HepG2 (cell line): ENCODE data around the gene GNG5. TPM values are rescaled to one million over a fixed set of nuclear protein-coding genes. Genes with fewer than 3 reads are reported as not detected.

ENCODE experiments used
- AFF4 ChIP-seq: sonication (generic); formaldehyde crosslinking; IDR thresholded peaks from 2 replicates; pipeline ENCODE4 v1.4.0; 2020; ENCODE audit warnings: missing genetic modification reagents
- FUBP1 ChIP-seq: sonication (generic); formaldehyde crosslinking; IDR thresholded peaks from 2 replicates; pipeline ENCODE4 v1.5.1; 2020; ENCODE audit warnings: missing genetic modification reagents, mild to moderate bottlenecking, borderline replicate concordance
- GPBP1L1 ChIP-seq: sonication (generic); formaldehyde crosslinking; IDR thresholded peaks from 2 replicates; pipeline ENCODE4 v1.5.0; 2020; ENCODE audit warnings: mild to moderate bottlenecking, missing genetic modification reagents
- HMGXB3 ChIP-seq: sonication (generic); formaldehyde crosslinking; IDR thresholded peaks from 2 replicates; pipeline ENCODE4 v1.4.0; 2020; ENCODE audit warnings: missing genetic modification reagents, borderline replicate concordance
- NFYB ChIP-seq: sonication (generic); formaldehyde crosslinking; IDR thresholded peaks from 2 replicates; pipeline ENCODE4 v1.4.0; 2020; ENCODE audit warnings: missing genetic modification reagents
- NKX3-1 ChIP-seq: sonication (generic); formaldehyde crosslinking; IDR thresholded peaks from 2 replicates; pipeline ENCODE4 v1.5.0; 2020; ENCODE audit warnings: missing genetic modification reagents
- NR2C2 ChIP-seq: sonication (generic); formaldehyde crosslinking; IDR thresholded peaks from 2 replicates; pipeline ENCODE4 v1.4.0; 2020; ENCODE audit warnings: missing genetic modification reagents, mild to moderate bottlenecking, moderate library complexity, borderline replicate concordance
- PITX1 ChIP-seq: sonication (generic); formaldehyde crosslinking; IDR thresholded peaks from 2 replicates; pipeline ENCODE4 v1.5.1; 2020; ENCODE audit warnings: mild to moderate bottlenecking, missing genetic modification reagents
- REPIN1 ChIP-seq: sonication (generic); formaldehyde crosslinking; IDR thresholded peaks from 2 replicates; pipeline ENCODE4 v1.8.0; 2022; ENCODE audit warnings: missing genetic modification reagents, low read depth, mild to moderate bottlenecking, borderline replicate concordance
- SKI ChIP-seq: fragments of 450-650 bp; IDR thresholded peaks from one replicate; pipeline ENCODE4 v1.6.1; 2018; ENCODE audit warnings: mild to moderate bottlenecking; ENCODE audit not compliant: partially characterized antibody
- SNRNP70 ChIP-seq: fragments of 200-400 bp; formaldehyde crosslinking; IDR thresholded peaks from 2 replicates; pipeline ENCODE4 v1.6.1; 2017; ENCODE audit warnings: mild to moderate bottlenecking, low read depth, low read length, moderate library complexity
- SOX6 ChIP-seq, 2 experiments: fragments of 450-650 bp in 1 of 2; sonication (generic) in 1 of 2; formaldehyde crosslinking in 1 of 2; IDR thresholded peaks; 2 replicates each; pipeline versions ENCODE4 v1.4.0 to v1.6.1; 2017 to 2020; ENCODE audit warnings: antibody characterized with exemption in 1 of 2, mild to moderate bottlenecking in 1 of 2, missing genetic modification reagents in 1 of 2
- SP4 ChIP-seq: sonication (generic); formaldehyde crosslinking; IDR thresholded peaks from 2 replicates; pipeline ENCODE4 v1.8.1; 2023; ENCODE audit warnings: mild to moderate bottlenecking, missing genetic modification reagents
- TEAD3 ChIP-seq: optimal IDR thresholded peaks from 2 replicates; pipeline ENCODE3; 2016; ENCODE audit warnings: borderline replicate concordance
- TSC22D2 ChIP-seq: sonication (generic); formaldehyde crosslinking; IDR thresholded peaks from 2 replicates; pipeline ENCODE4 v1.5.1; 2020; ENCODE audit warnings: missing genetic modification reagents, mild to moderate bottlenecking, borderline replicate concordance
- ZNF766 ChIP-seq: sonication (generic); formaldehyde crosslinking; IDR thresholded peaks from 2 replicates; pipeline ENCODE4 v1.5.0; 2020; ENCODE audit warnings: missing genetic modification reagents, borderline replicate concordance
- ZNF841 ChIP-seq: sonication (generic); formaldehyde crosslinking; IDR thresholded peaks from 2 replicates; pipeline ENCODE4 v1.8.1; 2023; ENCODE audit warnings: missing genetic modification reagents, borderline replicate concordance
- polyA plus RNA-seq, 8 experiments: library from polyadenylated mRNA; depleted of rRNA in 3 of 8; stranded (reverse) in 7 of 8; unstranded in 1 of 8; fragments of >200 nt; fragmentation: Illumina TruSeq in 4 of 8; extraction: Trizol in 4 of 8; gene quantifications; 2 replicates each; pipeline versions ENCODE4 v1.2.1 to v1.2.3, GENCODE V29; 2011 to 2016; ENCODE audit warnings: low read depth in 4 of 8, missing spikeins in 1 of 8, mixed read lengths in 1 of 8; ENCODE audit not compliant: insufficient read depth in 1 of 8
- total RNA-seq, 5 experiments: library from RNA; depleted of rRNA; stranded (reverse); fragments of >200 nt; fragmentation: Illumina TruSeq; extraction: Trizol; gene quantifications; 2 replicates each; pipeline ENCODE4 v1.2.3, GENCODE V29; 2016; ENCODE audit warnings: low read depth in 1 of 5

GNG5 gene
- total and polyA plus RNA-seq, 2 of the 13 experiments (the other 11 are each of a cell fraction or from before 2014, with no cell fraction given): 103 to 137 TPM

- TF ChIP-seq SKI (peak; percentile 53), REPIN1 (CRISPR knock-in tag) (no peak), ZNF766 (CRISPR knock-in tag) (0 out of 2 replicates have a peak, but pooled peaks have one; percentile 64), NKX3-1 (CRISPR knock-in tag) (peak; percentile 32; the same call in 1 of the 2 replicates), PITX1 (peak; percentile 15; the same call in 1 of the 2 replicates), TSC22D2 (CRISPR knock-in tag) (no peak), TEAD3 (CRISPR knock-in tag) (peak; percentile 6), FUBP1 (CRISPR knock-in tag) (no peak), AFF4 (CRISPR knock-in tag) (no peak), ZNF841 (CRISPR knock-in tag) (no peak), SNRNP70 (no peak), HMGXB3 (CRISPR knock-in tag) (peak; percentile 14; the same call in 1 of the 2 replicates), GPBP1L1 (CRISPR knock-in tag) (no peak), NFYB (CRISPR knock-in tag) (no peak), SOX6 (IDR thresholded peaks at IDR 0.05) (no peak), SOX6 (CRISPR knock-in tag; IDR thresholded peaks at IDR 0.05) (peak; percentile 70), NR2C2 (CRISPR knock-in tag) (peak; percentile 59; the same call in 1 of the 2 replicates), SP4 (CRISPR knock-in tag) (peak; percentile 69)
Observed at GRCh38 chr1:84506002-84506728, at the start of gene GNG5, which contains the start of gene SPATA1 (continued).
